BJ (cell line): ENCODE results near the gene BANP. TPM values are rescaled to one million over a fixed set of nuclear protein-coding genes. Genes with fewer than 3 reads are reported as not detected.

Experiments
- CTCF ChIA-PET: fragments of 350-600 bp; formaldehyde crosslinking; extraction: SDS; loops from one replicate; lab custom pipeline; 2021; ENCODE audit warnings: antibody characterized with exemption, inconsistent platforms; lab: Yijun Ruan, JAX
- POLR2A ChIA-PET: fragments of 300-600 bp; sonication (Branson Sonifier 250); formaldehyde crosslinking; extraction: SDS; loops from one replicate; lab custom pipeline; 2021; ENCODE audit warnings: antibody characterized with exemption; lab: Charles Lee
- DNase-seq: peaks from one replicate; pipeline ENCODE4 v3.0.0-alpha.2; 2011; ENCODE audit warnings: low read depth
- H3K27me3 ChIP-seq: 2 replicates; pipeline ENCODE4 v1.6.0; 2011; ENCODE audit warnings: low read length; ENCODE audit not compliant: control insufficient read depth, insufficient read depth
- H3K36me3 ChIP-seq: 2 replicates; pipeline ENCODE4 v1.5.1; 2011; ENCODE audit warnings: low read length; ENCODE audit not compliant: control insufficient read depth, insufficient read depth
- H3K4me3 ChIP-seq: 2 replicates; pipeline ENCODE4 v1.5.1; 2011; ENCODE audit warnings: low read depth, mild to moderate bottlenecking, control low read depth, low read length
- CTCF ChIP-seq: IDR thresholded peaks from 2 replicates; pipeline ENCODE4 v1.5.1; 2011; ENCODE audit warnings: low read depth, mild to moderate bottlenecking, control low read depth, inconsistent platforms, low read length, moderate library complexity; ENCODE audit not compliant: insufficient read depth
- polyA plus RNA-seq: library from polyadenylated mRNA; depleted of rRNA; stranded (reverse); fragments of >200 nt; gene quantifications from 2 replicates; pipeline ENCODE4 v1.2.3, GENCODE V29; 2011

The BANP gene
- polyA plus RNA-seq, 1 experiment = 16.5 TPM

GRCh38 chr16:88010343-88010967, 59.2 kb downstream of the BANP start:
- Histone ChIP-seq H3K4me3 (no peak overlapping the region), H3K27me3 (no peaks in the 10 kb centered on the region), H3K36me3 (peaks cover 4% of the 10 kb centered on the region)
- CTCF ChIA-PET = interaction anchor here (1.4 kb wide), 1 partner anchor 13 kb away, joined by 4 read pairs; no protein-coding TSS in a partner anchor
- TF ChIP-seq CTCF = no peak
- POLR2A ChIA-PET = no interaction called here
- no peak for DNase-seq

- no peak for DNase-seq
- H3K4me3 ChIP-seq = no peak overlapping the region
- ChIA-PET CTCF (no interaction called here), POLR2A (no interaction called here)
- TF ChIP-seq CTCF = no peak
- H3K27me3 ChIP-seq = no peaks in the 10 kb centered on the region
- peaks cover 4% of the 10 kb centered on the region for H3K36me3 ChIP-seq
These were observed 59.8 kb downstream of the BANP start for GRCh38 chr16:88010968-88011483.

DNA sequence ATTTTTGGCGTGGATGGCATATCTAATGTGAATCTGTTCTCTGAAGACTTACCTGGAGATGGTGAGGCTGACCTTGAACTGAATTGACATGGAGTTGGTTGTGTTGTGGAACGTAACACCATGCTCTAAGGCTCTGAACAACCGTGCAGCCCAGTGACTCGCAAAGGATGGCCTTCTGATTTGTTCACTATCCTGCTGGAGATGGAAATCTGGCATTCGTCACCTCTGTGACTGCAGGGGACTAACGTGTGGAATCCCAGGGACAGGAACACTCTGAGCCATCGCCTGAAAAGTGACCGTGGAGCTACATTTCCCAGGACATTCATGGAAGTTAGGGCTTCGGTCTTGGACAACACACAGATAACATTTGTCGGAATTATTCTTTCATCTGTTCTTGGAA, 61.1 kb downstream of the BANP start:
- Histone ChIP-seq H3K4me3 (no peak overlapping the region), H3K27me3 (no peaks in the 10 kb centered on the region), H3K36me3 (peaks cover 4% of the 10 kb centered on the region)
- no peak for DNase-seq
- POLR2A ChIA-PET = no interaction called here
- TF ChIP-seq CTCF = no peak
- CTCF ChIA-PET = no interaction called here

DNA sequence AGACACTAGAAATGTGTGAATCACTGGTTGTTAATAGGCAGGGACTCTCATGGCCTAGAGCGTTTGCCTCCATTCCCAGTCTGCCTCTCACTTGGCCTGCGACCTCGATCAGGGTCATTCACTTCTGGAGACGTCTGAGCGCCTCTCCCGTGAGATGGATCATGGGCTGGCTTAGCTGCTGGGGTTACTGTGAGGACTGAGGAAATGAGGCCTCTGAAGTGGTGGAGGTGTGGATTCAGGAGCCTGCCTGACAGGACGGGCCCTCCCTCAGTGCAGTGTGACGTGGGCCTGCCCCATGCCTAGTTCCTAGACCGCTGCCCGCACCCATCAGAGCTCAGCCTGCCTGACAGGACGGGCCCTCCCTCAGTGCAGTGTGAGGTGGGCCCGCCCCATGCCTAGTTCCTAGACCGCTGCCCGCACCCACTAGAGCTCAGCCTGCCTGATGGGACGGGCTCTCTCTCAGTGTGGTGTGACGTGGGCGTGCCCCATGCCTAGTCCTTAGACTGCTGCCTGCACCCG, 61.9 kb downstream of the BANP start:
- Histone ChIP-seq H3K36me3 (peaks cover 4% of the 10 kb centered on the region), H3K4me3 (no peak overlapping the region), H3K27me3 (no peaks in the 10 kb centered on the region)
- POLR2A ChIA-PET = no interaction called here
- CTCF ChIA-PET = interaction anchor here (0.5 kb wide), 1 partner anchor 30 kb away, joined by 3 read pairs; no protein-coding TSS in a partner anchor
- TF ChIP-seq CTCF = no peak
- DNase-seq = no peak

DNA sequence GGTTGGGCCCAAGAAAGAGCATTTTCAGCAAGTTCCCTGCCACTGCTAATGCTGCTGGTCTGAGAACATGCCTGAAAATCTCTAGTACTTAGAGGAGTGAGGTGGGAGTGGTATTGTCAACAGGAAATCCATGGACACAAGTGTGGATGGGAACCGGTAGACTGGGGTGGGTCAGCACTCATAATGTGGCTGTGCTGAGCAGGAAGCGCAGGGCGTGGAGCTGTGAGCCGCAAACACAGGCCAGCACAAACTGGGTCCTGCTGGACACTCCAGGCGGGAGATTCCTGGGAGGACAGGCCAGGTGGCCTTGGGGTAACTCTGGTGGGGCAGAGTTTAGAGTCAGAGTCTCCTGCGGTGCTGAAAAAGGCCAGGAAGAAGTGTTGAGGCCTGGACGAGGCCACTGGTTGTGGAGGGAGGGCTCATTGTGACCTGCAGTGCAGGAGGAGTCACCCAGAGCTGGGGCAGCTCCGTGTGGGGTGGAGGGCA, 62.6 kb downstream of the BANP start:
- POLR2A ChIA-PET = no interaction called here
- CTCF ChIA-PET = interaction anchor here (0.9 to 1.5 kb wide), 3 partner anchors 10 to 26 kb away, joined by 3 to 4 read pairs (median 3); no protein-coding TSS in a partner anchor
- Histone ChIP-seq H3K36me3 (peaks cover 4% of the 10 kb centered on the region), H3K27me3 (no peaks in the 10 kb centered on the region), H3K4me3 (no peak overlapping the region)
- no peak for TF ChIP-seq CTCF
- DNase-seq = no peak
